GM10266 (cell line): ENCODE measurements around the gene HAPLN3.

Experiments
- DNase-seq: peaks from one replicate; pipeline ENCODE4 v3.0.0; 2012; ENCODE audit errors: extremely low spot score
- TF ChIP-seq, protein P1 (sequence below): IDR thresholded peaks from 2 replicates; pipeline ENCODE4 v1.5.1; 2012; ENCODE audit warnings: mild to moderate bottlenecking, low read depth; ENCODE audit not compliant: control insufficient read depth, insufficient read depth; ENCODE audit errors: missing control alignments

The HAPLN3 gene

DNA sequence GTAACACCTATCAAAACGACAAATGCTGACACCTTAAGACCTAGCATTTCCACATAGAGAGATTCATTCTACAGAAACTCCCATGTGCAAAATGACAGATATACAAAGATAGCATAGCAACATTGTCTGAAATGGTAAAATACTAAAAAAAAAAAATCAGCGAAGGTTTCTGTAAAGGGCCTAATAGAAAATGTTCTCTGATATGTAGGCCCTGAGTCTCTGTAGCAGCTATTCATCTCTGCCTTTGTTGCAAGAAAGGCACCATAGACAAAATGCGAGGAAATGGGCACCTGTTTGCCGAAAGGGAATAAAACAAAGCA is 18.5 kb upstream of the HAPLN3 start:
- DNase-seq, result no peak
- TF ChIP-seq, protein P1, sequence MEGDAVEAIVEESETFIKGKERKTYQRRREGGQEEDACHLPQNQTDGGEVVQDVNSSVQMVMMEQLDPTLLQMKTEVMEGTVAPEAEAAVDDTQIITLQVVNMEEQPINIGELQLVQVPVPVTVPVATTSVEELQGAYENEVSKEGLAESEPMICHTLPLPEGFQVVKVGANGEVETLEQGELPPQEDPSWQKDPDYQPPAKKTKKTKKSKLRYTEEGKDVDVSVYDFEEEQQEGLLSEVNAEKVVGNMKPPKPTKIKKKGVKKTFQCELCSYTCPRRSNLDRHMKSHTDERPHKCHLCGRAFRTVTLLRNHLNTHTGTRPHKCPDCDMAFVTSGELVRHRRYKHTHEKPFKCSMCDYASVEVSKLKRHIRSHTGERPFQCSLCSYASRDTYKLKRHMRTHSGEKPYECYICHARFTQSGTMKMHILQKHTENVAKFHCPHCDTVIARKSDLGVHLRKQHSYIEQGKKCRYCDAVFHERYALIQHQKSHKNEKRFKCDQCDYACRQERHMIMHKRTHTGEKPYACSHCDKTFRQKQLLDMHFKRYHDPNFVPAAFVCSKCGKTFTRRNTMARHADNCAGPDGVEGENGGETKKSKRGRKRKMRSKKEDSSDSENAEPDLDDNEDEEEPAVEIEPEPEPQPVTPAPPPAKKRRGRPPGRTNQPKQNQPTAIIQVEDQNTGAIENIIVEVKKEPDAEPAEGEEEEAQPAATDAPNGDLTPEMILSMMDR, result no peak

- DNase-seq, result peak; percentile 74
- TF ChIP-seq, protein P1, result no peak
These were observed 17.9 kb upstream of the HAPLN3 start, which contains the start of gene MFGE8 for GRCh38 chr15:88913017-88913849. MFGE8 (minus strand) TSS chr15:88913379; CDS start chr15:88913319, 60 bp downstream.

GRCh38 chr15:88912500-88912921 is 17.2 kb upstream of the HAPLN3 start:
- TF ChIP-seq, protein P1, result no peak
- DNase-seq, result no peak

DNA sequence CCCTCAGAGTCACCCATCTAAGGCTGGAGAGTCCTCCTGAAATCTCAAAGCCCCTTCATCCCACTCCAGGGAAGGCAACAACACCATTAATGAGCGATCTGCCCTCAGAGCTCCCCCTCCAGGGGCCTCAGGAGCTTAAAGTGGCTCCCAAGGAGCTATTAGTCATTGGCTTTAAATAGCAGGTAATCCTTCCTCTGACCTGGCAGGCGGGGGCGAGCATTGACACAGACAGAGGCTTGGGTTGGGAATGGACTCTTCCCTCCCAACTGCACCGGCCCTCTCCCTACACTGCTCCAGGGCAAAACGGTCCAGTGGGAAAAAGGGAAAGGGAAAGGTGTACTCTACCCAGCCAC is 16.4 kb upstream of the HAPLN3 start:
- DNase-seq, result no peak
- TF ChIP-seq, protein P1, result no peak

DNA sequence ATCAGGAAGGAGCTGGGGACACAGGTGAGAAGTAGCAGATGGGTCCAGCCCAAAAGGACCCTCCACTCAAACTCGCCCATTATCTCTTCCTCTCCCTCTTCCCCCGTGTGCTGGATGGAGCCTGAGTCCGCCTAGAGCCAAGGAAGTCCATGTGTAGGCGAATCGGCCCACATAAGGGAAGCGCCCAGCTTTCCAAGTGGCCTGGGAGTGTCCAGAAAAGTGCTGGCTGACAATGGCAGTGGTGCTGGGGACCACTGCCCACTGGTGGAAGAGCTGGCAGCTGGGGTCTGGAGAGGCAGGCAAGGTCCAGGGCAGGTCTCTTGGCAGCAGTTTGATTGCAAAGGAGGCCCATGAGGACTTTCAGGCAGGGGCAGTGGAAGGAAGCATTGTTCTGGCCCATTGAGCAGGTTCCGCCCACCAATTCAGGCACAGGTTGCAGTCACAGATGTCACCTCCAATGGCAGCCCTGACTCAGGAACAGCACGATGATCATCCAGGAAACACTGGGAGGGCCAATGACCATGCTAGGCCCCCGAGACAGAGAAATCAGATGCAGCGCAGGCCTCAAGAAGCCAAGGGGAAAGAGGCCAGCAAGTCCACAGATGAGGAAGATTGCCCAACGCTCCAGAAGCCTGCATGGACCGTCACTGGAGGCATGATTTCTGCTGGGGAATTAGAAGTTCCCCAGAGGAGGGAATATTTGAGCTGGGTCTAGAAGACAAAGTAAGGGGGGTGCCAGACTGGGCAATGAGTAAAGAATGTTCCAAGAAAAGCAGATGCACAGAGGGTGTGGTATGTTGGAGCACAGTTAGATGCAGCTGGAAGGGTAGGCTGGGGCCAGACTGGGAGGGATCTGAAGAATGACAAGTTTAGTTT is 14.8 kb upstream of the HAPLN3 start:
- DNase-seq, result no peak
- TF ChIP-seq, protein P1, result no peak

GRCh38 chr15:88908697-88909621 is 13.6 kb upstream of the HAPLN3 start:
- no peak for DNase-seq
- TF ChIP-seq, protein P1, result no peak
